Aorta (tissue), 5 donors: ENCODE results near the gene TOPAZ1. TPM values are rescaled to one million over a fixed set of nuclear protein-coding genes. Genes with fewer than 3 reads are reported as not detected.

Experiments used
- ATAC-seq: fragments of 200-7000 bp; cut with Tn5 transposase; one replicate; pipeline ENCODE4 v1.9.1; 2022; ENCODE audit warnings: moderate library complexity; ENCODE audit not compliant: low FRiP score
- DNase-seq, 2 donors: peaks; one replicate each; pipeline ENCODE4 v3.0.0-alpha.2; 2020
- H3K27ac ChIP-seq, 2 donors: one replicate each; pipeline ENCODE4 v1.5.1; 2013; ENCODE audit warnings: low read length in 2 of 2, mild to moderate bottlenecking in 2 of 2, moderate library complexity in 2 of 2, control low read depth in 1 of 2, inconsistent platforms in 1 of 2, low read depth in 1 of 2
- H3K27me3 ChIP-seq, 2 donors: one replicate each; pipeline ENCODE4 v1.6.1; 2013; ENCODE audit warnings: control low read depth in 1 of 2, low read length in 1 of 2, mild to moderate bottlenecking in 1 of 2, moderate library complexity in 1 of 2; ENCODE audit not compliant: insufficient read depth in 2 of 2, control insufficient read depth in 1 of 2
- H3K36me3 ChIP-seq, 2 donors: one replicate each; pipeline ENCODE4 v1.6.1; 2013; ENCODE audit warnings: control low read depth in 1 of 2, low read length in 1 of 2, mild to moderate bottlenecking in 1 of 2; ENCODE audit not compliant: insufficient read depth in 2 of 2, control insufficient read depth in 1 of 2
- H3K4me1 ChIP-seq, 2 donors: one replicate each; pipeline ENCODE4 v1.6.1; 2013; ENCODE audit warnings: low read length in 2 of 2, control low read depth in 1 of 2, mild to moderate bottlenecking in 1 of 2, moderate library complexity in 1 of 2; ENCODE audit not compliant: insufficient read depth in 2 of 2, control insufficient read depth in 1 of 2
- H3K4me3 ChIP-seq, 2 donors: one replicate each; pipeline ENCODE4 v1.5.1; 2013; ENCODE audit warnings: low read length in 2 of 2, control low read depth in 1 of 2, mild to moderate bottlenecking in 1 of 2
- H3K9me3 ChIP-seq: one replicate; pipeline ENCODE4 v1.6.1; 2013; ENCODE audit warnings: mild to moderate bottlenecking, low read length; ENCODE audit not compliant: control insufficient read depth
- WGBS, 2 donors: extraction: QIAGEN DNeasy Blood & Tissue Kit; methylation state at CpG; one replicate each; pipeline ENCODE4 v1.1.7; 2013; 5-methylcytosine and 5-hydroxymethylcytosine counted together
- intact Hi-C, 2 donors: fragments of 100-400 bp; cut with DNase I; formaldehyde crosslinking; loops; one replicate each; pipeline versions ENCODE4 v1.14.2 to v1.15.0; 2022
- polyA plus RNA-seq, 2 donors: library from polyadenylated mRNA; stranded (reverse); fragments of 200-250 nt; gene quantifications; one replicate each; pipeline ENCODE4 v1.2.3, GENCODE V29; 2013
- total RNA-seq, 2 donors: library from RNA; stranded (reverse); fragmentation: NEBNext Ultra II Directional; extraction: Animal tissue kit (Norgen Biotek cat#: 25700); gene quantifications; one replicate each; pipeline ENCODE4 v1.2.1, GENCODE V29; 2021
- donor health status: healthy with polysubstance abuse.
- donor health status: Bipolar disorder and iron deficiency.
- donor health status: DM: no; HTN: no; CAD: no.
- donor health status: DM: no; HTN: no; CAD: no.
- donor health status: DM: yes; HTN: yes; CAD: no.

TOPAZ1 gene
- total and polyA plus RNA-seq, 4 donors, result not detected

DNA sequence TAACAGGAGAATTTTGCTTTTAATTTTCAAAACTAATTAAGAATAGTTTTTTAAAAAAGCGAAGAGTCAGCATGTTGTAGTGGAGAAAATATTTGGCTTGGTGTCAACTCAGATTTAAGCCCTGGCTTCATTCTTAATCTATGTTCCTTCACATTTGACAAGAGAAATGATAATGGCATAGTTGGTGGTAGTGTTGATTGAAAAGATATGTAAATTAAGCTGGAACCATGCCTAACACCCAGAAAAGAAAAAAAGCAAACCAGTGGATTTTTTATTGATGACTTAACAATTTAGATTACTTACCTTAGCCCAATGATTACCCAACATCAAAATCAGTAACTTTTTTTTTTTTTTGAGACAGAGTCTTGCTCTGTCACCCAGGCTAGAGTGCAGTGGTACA is 124.3 kb downstream of the TOPAZ1 start:
- no peaks in the 10 kb centered on the region for H3K4me1 ChIP-seq
- no peaks in the 10 kb centered on the region for H3K9me3 ChIP-seq
- H3K36me3 ChIP-seq, result peaks cover 0 to 7% of the 10 kb centered on the region in 2 donors
- H3K27me3 ChIP-seq, result no peaks in the 10 kb centered on the region
- no peak for DNase-seq
- H3K4me3 ChIP-seq, result no peak overlapping the region
- ATAC-seq, result no peak
- H3K27ac ChIP-seq, result no peak overlapping the region
- intact Hi-C loops, result no loop called here
- WGBS, 2 donors, result 97 to 98% methylated on average over 1 of the region's 1 CpG

DNA sequence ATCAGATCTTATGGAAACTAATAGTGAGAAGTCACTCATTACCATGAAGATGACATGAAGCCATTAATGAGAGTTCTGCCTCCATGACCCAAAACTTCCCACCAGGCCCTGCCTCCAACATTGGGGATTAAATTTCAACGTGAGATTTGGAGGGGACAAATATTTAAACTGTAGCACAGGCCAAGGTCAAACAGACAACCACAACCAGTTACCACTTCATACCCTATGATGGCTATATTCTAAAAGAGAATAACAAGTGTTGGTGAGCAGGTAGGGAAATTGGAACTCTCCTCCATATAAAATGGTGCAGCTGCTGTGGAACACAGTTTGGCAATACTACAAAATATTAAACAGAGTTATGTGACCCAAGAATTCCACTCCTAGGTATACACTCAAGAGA is 133.8 kb downstream of the TOPAZ1 start:
- intact Hi-C loops, result no loop called here
- ATAC-seq, result no peak
- H3K27ac ChIP-seq, result no peak overlapping the region
- no peaks in the 10 kb centered on the region for H3K9me3 ChIP-seq
- DNase-seq, result no peak
- 88 to 96% methylated on average over 1 of the region's 1 CpG for WGBS, 2 donors
- peaks cover 1 to 5% of the 10 kb centered on the region in 2 donors for H3K36me3 ChIP-seq
- H3K4me3 ChIP-seq, result no peak overlapping the region
- no peaks in the 10 kb centered on the region for H3K4me1 ChIP-seq
- no peaks in the 10 kb centered on the region for H3K27me3 ChIP-seq

Other genes starting within 250 kb of the TOPAZ1 start
- gene TCAIM, start 96.9 kb downstream of the TOPAZ1 start, total RNA-seq, result 10 to 100 TPM; 22.0 to 26.0 TPM
- gene TCAIM, start 96.9 kb downstream of the TOPAZ1 start, polyA plus RNA-seq, result 10 to 100 TPM; 13.3 to 24.0 TPM
- gene ZNF445, start 235.8 kb downstream of the TOPAZ1 start, total RNA-seq, result 10 to 100 TPM; 18.6 to 26.4 TPM
- 1 to 10 TPM; 4.1 to 6.5 TPM for gene ZNF445, start 235.8 kb downstream of the TOPAZ1 start, polyA plus RNA-seq